HG02884 (cell line): ENCODE measurements around the gene RMC1.
"Not testable (repeated sequence)": the region's sequence is repeated elsewhere in the genome, so short reads cannot be mapped to it uniquely, and the experiment has no call there.

ENCODE experiments used
- ATAC-seq: cut with Tn5 transposase; IDR thresholded peaks from one replicate; pipeline ENCODE4 v1.9.1; 2021; ENCODE audit warnings: mild to moderate bottlenecking, moderate library complexity; ENCODE audit not compliant: unreplicated experiment

RMC1 gene

GRCh38 chr18:23553887-23554286, 50.6 kb downstream of the RMC1 start:
- no peak for ATAC-seq

GRCh38 chr18:23556145-23556780, 53.0 kb downstream of the RMC1 start:
- no peak for ATAC-seq

- ATAC-seq: not testable (repeated sequence)
These were observed 54.2 kb downstream of the RMC1 start for GRCh38 chr18:23557511-23557910.

DNA sequence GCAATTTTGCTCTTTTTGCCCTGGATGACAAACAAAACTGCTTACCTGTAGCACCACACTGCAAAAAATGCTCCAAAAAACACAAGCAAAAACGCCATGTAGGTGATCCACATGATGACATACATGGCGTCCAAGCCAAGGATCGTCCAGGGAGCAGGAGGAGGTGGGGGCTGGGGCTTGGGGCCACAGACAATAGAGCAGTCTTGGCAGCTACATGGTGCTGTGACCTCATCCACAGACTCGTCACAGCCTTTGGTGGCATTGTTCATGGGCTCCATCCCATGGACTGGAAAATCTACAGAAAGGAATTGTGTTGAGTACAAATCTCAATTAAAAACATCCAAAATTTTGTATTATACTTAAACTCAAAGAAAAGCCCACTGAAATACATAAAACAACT, 56.9 kb downstream of the RMC1 start:
- ATAC-seq: no peak

DNA sequence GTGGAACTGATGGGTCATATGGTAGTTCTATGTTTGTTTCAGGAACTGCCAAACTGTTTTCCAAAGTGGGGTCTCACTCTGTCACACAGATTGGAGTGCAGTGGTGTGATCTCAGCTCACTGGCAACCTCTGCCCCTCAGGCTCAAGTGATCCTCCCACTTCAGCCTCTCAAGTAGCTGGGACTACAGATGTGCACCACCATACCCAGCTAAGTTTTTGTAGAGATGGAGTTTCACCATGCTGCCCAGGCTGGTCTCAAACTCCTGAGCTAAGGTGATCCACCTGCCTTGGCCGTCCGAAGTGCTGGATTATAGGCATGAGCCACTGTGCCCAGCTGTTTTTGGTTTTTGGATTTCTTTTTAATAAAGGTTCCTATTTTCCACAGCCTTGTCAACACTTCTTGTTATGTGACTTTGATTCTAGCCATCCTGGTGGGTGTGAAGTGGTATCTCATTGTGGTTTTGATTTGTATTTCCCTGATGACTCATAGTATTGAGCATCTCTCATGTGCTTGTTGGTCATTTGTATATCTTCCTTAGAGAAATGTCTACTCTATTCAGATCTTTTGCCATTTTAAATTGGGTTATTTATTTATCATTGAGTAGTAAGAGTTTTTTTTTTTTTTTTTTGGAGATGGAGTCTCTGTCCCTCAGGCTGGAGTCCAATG, 60.2 kb downstream of the RMC1 start:
- ATAC-seq: no peak

DNA sequence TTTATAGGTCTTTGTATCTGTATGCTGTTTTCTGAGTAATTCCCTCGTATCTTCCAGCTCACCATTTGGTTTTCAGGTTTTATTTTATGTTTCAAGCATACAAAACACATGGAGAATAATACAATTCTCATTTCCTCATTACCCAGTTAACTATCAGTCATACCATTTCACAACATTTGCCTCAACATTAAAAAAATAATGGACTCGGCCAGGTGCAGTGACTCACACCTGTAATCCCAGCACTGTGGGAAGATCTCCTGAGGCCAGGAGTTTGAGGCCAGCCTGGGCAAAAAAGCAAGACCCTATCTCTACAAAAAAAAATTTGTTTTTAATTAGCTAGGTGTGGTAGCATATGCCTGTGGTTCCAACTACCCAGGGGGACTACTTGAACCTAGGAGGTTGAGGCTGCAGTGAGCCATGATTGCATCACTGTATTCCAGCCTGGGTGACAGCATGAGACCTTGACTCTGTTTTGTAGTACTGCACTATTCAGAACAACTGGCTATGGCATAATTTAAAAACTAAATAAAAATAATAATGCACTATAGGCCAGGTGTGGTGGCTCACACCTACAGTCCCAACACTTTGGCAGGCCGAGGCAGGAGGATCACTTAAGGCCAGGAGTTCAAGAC, 62.7 kb downstream of the RMC1 start:
- no peak for ATAC-seq

- no peak for ATAC-seq
These were observed 64.4 kb downstream of the RMC1 start for GRCh38 chr18:23567671-23568070.

GRCh38 chr18:23568281-23569138, 65.2 kb downstream of the RMC1 start:
- ATAC-seq: no peak

DNA sequence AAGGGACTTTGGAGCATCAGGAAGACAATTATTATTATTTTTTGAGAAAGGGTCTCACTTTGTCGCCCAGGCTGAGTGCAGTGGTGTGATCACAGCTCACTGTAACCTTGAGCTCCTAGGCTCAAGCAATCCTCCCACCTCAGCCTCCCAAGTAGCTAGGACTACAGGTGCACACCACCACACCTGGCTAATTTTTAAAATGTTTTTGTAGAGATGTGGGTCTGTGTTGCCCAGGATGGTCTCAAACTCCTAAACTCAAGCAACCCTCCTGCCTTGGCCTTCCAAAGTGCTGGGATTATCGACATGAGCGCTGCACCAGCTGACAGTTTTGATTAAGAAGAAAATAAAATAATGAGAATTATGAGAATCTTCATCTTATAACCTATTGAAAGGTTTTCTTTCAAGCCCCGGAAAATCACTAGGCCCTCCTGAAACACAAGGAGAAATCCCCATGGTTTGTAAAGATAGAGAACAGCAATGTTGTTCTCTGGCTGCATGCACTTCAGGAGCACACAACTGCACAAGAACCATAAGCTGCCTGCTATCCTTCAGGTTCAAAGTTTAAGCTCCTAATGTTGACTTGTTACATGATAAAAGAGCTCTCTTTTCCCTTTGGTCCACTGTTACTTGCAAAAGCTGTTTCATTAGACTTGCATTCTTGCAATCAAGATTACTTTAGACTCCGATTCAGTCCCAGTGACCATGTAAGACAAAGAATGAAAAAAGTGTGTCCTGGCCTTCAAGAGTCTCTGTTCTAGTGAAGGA, 66.2 kb downstream of the RMC1 start:
- ATAC-seq: no peak

- no peak for ATAC-seq
These were observed 67.7 kb downstream of the RMC1 start for GRCh38 chr18:23570912-23571504.

DNA sequence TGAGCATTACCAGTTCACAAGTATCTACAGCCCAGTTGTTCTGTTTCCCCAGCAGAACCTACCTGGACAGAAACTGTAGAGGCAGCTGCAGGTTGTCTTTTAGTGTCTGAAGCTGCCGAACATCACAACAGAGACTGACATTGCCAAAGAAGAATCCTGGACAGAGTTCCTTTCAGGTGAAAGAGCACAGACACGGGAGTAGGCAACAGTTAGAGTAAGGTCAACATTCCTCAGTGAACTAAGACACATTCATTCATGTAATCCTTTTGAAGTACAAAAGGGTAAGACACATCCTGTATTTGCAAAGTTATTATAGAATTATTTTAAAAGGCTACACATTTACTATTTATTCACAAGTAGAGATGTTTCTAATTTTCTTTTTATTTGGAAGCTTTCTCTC, 68.7 kb downstream of the RMC1 start:
- no peak for ATAC-seq

DNA sequence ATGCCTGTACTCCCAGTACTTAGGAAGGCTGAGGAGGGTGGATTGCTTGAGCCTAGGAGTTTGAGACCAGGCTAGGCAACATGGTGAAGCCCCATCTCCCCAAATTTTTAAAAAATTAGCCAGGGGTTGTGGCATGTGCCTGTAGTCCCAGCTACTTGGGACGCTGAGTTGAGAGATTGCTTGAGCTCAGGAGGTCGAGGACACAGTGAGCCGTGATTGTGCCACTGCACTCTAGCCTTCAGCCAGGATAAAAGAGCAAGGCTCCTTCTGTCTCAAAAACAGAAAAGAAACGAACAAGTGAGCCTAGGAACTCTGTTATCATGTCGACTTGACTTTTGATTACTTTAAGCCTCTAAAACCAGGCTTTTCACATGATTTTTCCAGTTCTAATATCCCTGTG, 69.3 kb downstream of the RMC1 start:
- ATAC-seq: no peak

DNA sequence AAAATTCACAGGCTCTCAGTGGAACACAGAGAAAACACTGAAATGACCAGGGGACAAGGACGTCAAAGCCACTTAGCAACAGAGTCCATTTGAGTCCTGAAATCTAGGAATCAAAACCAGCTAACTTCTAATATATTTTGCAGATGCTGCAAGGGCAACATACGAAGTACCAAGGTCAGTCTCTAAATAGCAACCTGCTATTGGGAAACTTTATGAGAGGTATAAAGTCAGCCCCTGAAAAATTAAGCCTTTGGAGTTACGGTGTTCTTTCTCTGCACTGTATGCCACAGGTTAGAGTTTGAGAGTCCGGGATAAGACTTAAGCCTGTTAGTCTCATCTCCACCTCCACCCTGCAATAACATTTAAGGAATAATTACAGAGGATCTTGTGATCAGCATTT, 69.7 kb downstream of the RMC1 start:
- ATAC-seq: no peak

- no peak for ATAC-seq
These were observed 70.5 kb downstream of the RMC1 start for GRCh38 chr18:23573626-23574431.

DNA sequence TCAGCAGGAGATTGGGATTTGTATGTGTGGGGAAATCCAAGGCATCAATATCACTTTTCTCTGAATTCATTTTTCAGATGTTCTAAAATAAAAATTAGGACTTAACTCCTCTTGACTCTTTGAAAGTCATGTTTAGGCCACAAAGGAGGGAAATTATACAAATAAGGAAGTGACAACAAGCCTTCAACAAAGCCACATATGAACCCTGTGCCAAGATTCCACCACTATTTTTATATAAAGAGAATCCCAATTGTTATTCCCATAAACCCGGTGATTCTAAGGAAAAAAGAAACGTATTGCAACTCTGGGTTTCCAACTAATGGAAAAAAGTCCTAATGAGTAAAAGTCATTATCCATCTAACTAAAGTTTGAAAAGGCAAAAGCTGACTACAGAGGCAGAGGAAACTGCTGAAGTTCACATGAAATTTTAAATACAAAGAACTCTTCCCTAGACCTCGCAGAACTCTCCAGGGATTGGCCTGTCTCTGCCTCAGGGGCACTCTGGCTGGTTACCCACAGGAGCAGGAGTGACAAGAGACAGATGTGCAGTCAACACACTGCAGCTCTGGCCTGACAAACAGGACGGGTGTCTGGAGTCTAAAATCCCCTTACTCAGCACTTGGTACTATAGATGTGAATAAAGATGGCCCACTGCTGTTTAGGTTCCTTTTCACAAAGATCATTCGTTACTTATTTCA, 71.4 kb downstream of the RMC1 start:
- ATAC-seq: no peak

DNA sequence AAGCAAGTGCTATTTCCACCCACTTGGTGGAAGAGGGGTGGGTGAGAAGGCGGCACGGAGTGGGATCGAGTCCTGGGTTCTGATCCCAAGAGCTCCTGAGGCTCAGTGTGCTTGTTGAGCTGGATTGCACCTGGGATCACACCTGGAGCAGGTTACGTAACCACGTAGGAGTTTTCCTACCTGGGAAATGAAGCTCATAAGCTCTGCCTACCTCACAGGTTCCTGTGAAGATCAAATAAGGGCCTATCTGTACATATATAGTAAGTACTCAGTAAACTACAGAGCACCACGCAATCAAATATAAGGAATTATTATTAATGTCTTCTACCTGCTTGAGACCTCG, 72.0 kb downstream of the RMC1 start:
- ATAC-seq: no peak

- not testable (repeated sequence) for ATAC-seq
These were observed 74.2 kb downstream of the RMC1 start for GRCh38 chr18:23577521-23577920.

DNA sequence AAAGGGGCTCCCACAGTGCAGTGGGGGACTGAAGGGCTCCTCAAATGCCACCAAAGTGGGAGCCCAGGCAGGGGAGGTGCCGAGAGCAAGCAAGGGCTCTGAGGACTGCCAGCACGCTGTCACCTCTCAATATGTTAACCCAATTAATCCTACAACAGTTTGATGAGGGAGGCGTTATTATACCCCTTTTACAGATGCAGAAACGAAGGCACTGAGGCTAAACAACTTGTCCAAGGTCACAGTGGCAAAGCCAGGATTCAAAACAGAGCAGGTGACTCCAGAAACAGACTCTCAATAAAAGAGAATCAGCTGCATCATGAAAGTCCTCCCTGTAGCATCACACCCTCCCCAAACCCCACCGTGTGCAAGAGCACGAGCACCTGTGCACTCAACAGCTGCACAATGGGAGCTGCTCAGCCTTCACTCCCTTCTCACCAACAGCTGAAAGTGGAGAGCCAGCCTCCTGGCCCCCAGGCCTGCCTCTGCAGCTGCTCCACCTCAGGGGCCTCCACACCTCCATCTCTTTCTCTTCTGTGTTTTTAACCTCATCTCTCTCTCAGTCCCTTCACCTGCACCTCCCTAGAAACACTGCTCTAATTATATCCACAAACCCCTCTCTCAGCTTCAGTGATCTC, 74.9 kb downstream of the RMC1 start:
- no peak for ATAC-seq
